HepG2 (cell line): ENCODE results near the gene NKX1-1. TPM values are rescaled to one million over a fixed set of nuclear protein-coding genes. Genes with fewer than 3 reads are reported as not detected.

Experiments
- ATAC-seq: fragments of 200-7000 bp; cut with Tn5 transposase; 3 replicates; pipeline ENCODE4 v1.9.1; 2020; ENCODE audit warnings: mild to moderate bottlenecking, moderate library complexity
- BruUV-seq: library from RNA; stranded (reverse); fragments of 400-500 nt; replicated peaks from 2 replicates; lab custom pipeline; 2021; lab: Mats Ljungman, UMichigan
- CTCF ChIA-PET: fragments of 300-600 bp; formaldehyde crosslinking; extraction: SDS; loops from one replicate; lab custom pipeline; 2021; ENCODE audit warnings: low total read pairs, inconsistent platforms, low intra/inter-chr PET ratio; lab: Yijun Ruan, JAX
- POLR2A ChIA-PET: fragments of 350-600 bp; sonication (Branson Sonifier 250); formaldehyde crosslinking; loops from one replicate; lab custom pipeline; 2020; ENCODE audit warnings: antibody characterized with exemption, inconsistent platforms; lab: Yijun Ruan, JAX
- DNase-seq: peaks from one replicate; pipeline ENCODE4 v3.0.0-alpha.2; 2015; ENCODE audit warnings: low spot score
- FAIRE-seq: peaks from 3 replicates; lab custom pipeline; 2011; peaks lifted over from hg19 to GRCh38; lab: Jason Lieb, UNC
- H2AFZ ChIP-seq: one replicate; pipeline ENCODE4 v1.6.1; 2011; ENCODE audit warnings: low read length, inconsistent platforms
- H3K27ac ChIP-seq: fragments of 300-600 bp; 3 replicates; pipeline ENCODE4 v1.8.0; 2011; ENCODE audit warnings: mixed run types, mild to moderate bottlenecking, mixed read lengths, low read length, inconsistent platforms; ENCODE audit not compliant: insufficient read depth; ENCODE audit errors: extremely low read length
- H3K27me3 ChIP-seq, 2 experiments: fragments of 200-600 bp in 1 of 2; 2 replicates in 1 of 2; 3 replicates in 1 of 2; pipeline versions ENCODE4 v1.6.0 to v1.8.0; 2011; ENCODE audit warnings: low read length in 2 of 2, mild to moderate bottlenecking in 2 of 2, moderate library complexity in 2 of 2, inconsistent platforms in 1 of 2; ENCODE audit not compliant: insufficient read depth in 2 of 2, control insufficient read depth in 1 of 2
- H3K36me3 ChIP-seq, 2 experiments: fragments of 200-600 bp in 1 of 2; replicated peaks in 1 of 2; 2 replicates in 1 of 2; 3 replicates in 1 of 2; pipeline versions ENCODE4 v1.5.1 to v1.8.0; 2011; ENCODE audit warnings: low read length in 2 of 2, inconsistent platforms in 1 of 2; ENCODE audit not compliant: insufficient read depth in 2 of 2, control insufficient read depth in 1 of 2
- H3K4me1 ChIP-seq: 2 replicates; pipeline ENCODE4 v1.5.1; 2012; ENCODE audit warnings: low read length, inconsistent platforms; ENCODE audit not compliant: insufficient read depth
- H3K4me2 ChIP-seq: 2 replicates; pipeline ENCODE4 v1.6.0; 2011; ENCODE audit warnings: low read depth, low read length, inconsistent platforms
- H3K4me3 ChIP-seq, 3 experiments: fragments of 200-600 bp in 1 of 3; sonication (generic), shearing (Covaris generic) in 1 of 3; replicated peaks in 1 of 3; 2 replicates each; pipeline ENCODE4 v1.5.1; 2011 to 2016; ENCODE audit warnings: low read length in 3 of 3, inconsistent platforms in 2 of 3, low read depth in 2 of 3, mild to moderate bottlenecking in 2 of 3, control low read depth in 1 of 3, mixed read lengths in 1 of 3; ENCODE audit not compliant: insufficient read depth in 1 of 3
- H3K79me2 ChIP-seq: one replicate; pipeline ENCODE4 v1.6.1; 2011; ENCODE audit warnings: low read length, inconsistent platforms; ENCODE audit not compliant: insufficient read depth
- H3K9ac ChIP-seq: 2 replicates; pipeline ENCODE4 v1.6.0; 2011; ENCODE audit warnings: mild to moderate bottlenecking, low read depth, low read length, inconsistent platforms; ENCODE audit not compliant: insufficient read depth
- H3K9me3 ChIP-seq: 2 replicates; pipeline ENCODE4 v1.5.1; 2012; ENCODE audit warnings: mild to moderate bottlenecking, low read length
- H4K20me1 ChIP-seq: 2 replicates; pipeline ENCODE4 v1.6.0; 2011; ENCODE audit warnings: inconsistent platforms, mild to moderate bottlenecking, low read length, moderate library complexity; ENCODE audit not compliant: insufficient read depth
- AKAP8 ChIP-seq: sonication (generic); formaldehyde crosslinking; IDR thresholded peaks from 2 replicates; pipeline ENCODE4 v1.5.1; 2020; ENCODE audit warnings: mild to moderate bottlenecking, missing genetic modification reagents
- ATF7 ChIP-seq, 2 experiments: fragments of 450-650 bp in 1 of 2; sonication (generic) in 1 of 2; formaldehyde crosslinking in 1 of 2; IDR thresholded peaks; 2 replicates each; pipeline versions ENCODE4 v1.4.0 to v1.6.1; 2016 to 2020; ENCODE audit warnings: antibody characterized with exemption in 1 of 2, mild to moderate bottlenecking in 1 of 2, missing genetic modification reagents in 1 of 2
- MXI1 ChIP-seq: IDR thresholded peaks from 3 replicates; pipeline ENCODE4 v1.6.1; 2012; ENCODE audit warnings: low read depth, low read length, inconsistent platforms, borderline replicate concordance
- PBX2 ChIP-seq: IDR thresholded peaks from 2 replicates; pipeline ENCODE4 v1.6.1; 2016; ENCODE audit warnings: control low read depth
- TBX3 ChIP-seq: fragments of 450-650 bp; IDR thresholded peaks from 2 replicates; pipeline ENCODE4 v1.6.1; 2017; ENCODE audit warnings: antibody characterized with exemption, mild to moderate bottlenecking, inconsistent platforms, borderline replicate concordance
- THAP8 ChIP-seq: sonication (generic); formaldehyde crosslinking; IDR thresholded peaks from 2 replicates; pipeline ENCODE4 v1.5.1; 2020; ENCODE audit warnings: missing genetic modification reagents, mild to moderate bottlenecking, borderline replicate concordance
- ZNF564 ChIP-seq: sonication (generic); formaldehyde crosslinking; IDR thresholded peaks from 2 replicates; pipeline ENCODE4 v1.8.1; 2023; ENCODE audit warnings: mild to moderate bottlenecking, missing genetic modification reagents
- WGBS: methylation state at CpG from one replicate; pipeline ENCODE4 v1.1.6; 2017; ENCODE audit warnings: low lambda C conversion rate; 5-methylcytosine and 5-hydroxymethylcytosine counted together
- in situ Hi-C: cut with HindIII; loops from 2 replicates; pipeline ENCODE4 v1.10.0; 2017; ENCODE audit warnings: low pct_unique_long_range_greater_than_20kb; ENCODE audit not compliant: extremely low pct_ligation_motif_present
- intact Hi-C: fragments of 100-400 bp; cut with micrococcal nuclease; formaldehyde crosslinking; loops from one replicate; pipeline ENCODE4 v1.10.0; 2022; ENCODE audit not compliant: unreplicated experiment
- polyA plus RNA-seq, 8 experiments: library from polyadenylated mRNA; depleted of rRNA in 3 of 8; stranded (reverse) in 7 of 8; unstranded in 1 of 8; fragments of >200 nt; fragmentation: Illumina TruSeq in 4 of 8; extraction: Trizol in 4 of 8; gene quantifications; 2 replicates each; pipeline versions ENCODE4 v1.2.1 to v1.2.3, GENCODE V29; 2011 to 2016; ENCODE audit warnings: low read depth in 4 of 8, missing spikeins in 1 of 8, mixed read lengths in 1 of 8; ENCODE audit not compliant: insufficient read depth in 1 of 8
- total RNA-seq, 5 experiments: library from RNA; depleted of rRNA; stranded (reverse); fragments of >200 nt; fragmentation: Illumina TruSeq; extraction: Trizol; gene quantifications; 2 replicates each; pipeline ENCODE4 v1.2.3, GENCODE V29; 2016; ENCODE audit warnings: low read depth in 1 of 5
- TF ChIP-seq, protein P1 (sequence below): sonication (generic); formaldehyde crosslinking; IDR thresholded peaks from 2 replicates; pipeline ENCODE4 v1.8.1; 2023; ENCODE audit warnings: mild to moderate bottlenecking, missing genetic modification reagents, borderline replicate concordance

Gene NKX1-1
- total and polyA plus RNA-seq, 2 of the 13 experiments (the other 11 are each of a cell fraction or from before 2014, with no cell fraction given), result not detected

DNA sequence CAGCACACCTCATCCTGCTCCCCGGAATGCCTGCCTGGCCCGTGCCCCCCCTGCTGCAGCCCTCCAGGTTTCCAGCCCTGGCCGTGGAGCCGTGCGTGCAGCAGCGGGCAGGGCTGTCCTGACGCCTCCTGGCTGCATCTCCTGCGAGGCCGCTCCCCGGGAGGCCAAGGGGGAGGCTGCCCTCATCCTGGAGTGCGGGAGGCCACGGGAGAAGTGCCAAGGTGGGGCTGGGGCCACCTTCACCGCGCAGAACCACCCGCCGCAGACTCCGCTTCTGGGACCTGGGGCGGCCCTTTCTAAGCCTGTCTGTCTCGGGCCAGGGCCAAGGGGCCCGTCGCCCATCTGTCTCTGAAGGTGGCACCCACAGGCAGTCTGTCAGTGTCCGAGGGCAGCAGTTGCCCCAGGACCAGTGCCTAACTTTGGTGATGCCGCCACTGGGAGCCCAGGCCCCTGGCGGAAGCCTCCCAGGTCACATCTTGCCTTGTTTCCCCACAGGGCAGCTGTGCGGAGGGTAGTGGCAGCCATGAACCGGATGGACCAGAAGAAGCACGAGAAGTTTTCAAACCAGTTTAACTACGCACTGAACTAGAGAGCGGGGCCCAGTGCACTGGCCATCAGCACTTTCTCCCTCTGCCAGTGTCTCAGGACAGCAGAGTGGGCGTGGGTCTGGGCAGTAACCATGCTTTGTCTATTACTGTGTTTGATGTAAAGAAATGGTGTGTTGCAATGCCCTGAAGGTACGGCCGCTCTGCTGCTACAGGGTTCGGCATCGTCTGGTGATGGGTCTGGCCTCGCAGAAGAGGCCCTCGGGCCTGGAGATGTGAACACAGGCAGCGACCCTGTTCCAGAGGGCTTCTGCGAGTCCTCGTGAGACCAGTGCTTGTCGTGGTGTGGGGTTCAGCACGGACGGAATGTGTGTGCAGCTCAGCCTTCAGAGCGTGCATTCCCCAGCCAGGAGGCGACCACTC lies 20.6 kb downstream of the NKX1-1 start:
- in situ Hi-C loops, result no loop called here
- no peaks in the 10 kb centered on the region for H4K20me1 ChIP-seq
- no peaks in the 10 kb centered on the region for H3K4me1 ChIP-seq
- no peak overlapping the region for H2AFZ ChIP-seq
- H3K4me3 ChIP-seq, result no peak overlapping the region
- H3K36me3 ChIP-seq, result peaks cover 2 to 11% of the 10 kb centered on the region in 2 experiments; a peak in 4 of 5 replicates
- WGBS, result 95% methylated on average over 8 of the region's 44 CpGs
- H3K4me2 ChIP-seq, result no peak overlapping the region
- CTCF ChIA-PET, result no interaction called here
- no TSS peak for BruUV-seq
- H3K27me3 ChIP-seq, result no peaks in the 10 kb centered on the region
- no peak for ATAC-seq
- no peaks in the 10 kb centered on the region for H3K79me2 ChIP-seq
- POLR2A ChIA-PET, result no interaction called here
- no peak for FAIRE-seq
- TF ChIP-seq ZNF564 (CRISPR knock-in tag) (no peak), AKAP8 (CRISPR knock-in tag) (no peak), MXI1 (no peak), THAP8 (CRISPR knock-in tag) (no peak)
- H3K27ac ChIP-seq, result no peak overlapping the region
- no peak for DNase-seq
- H3K9ac ChIP-seq, result no peak overlapping the region
- no peaks in the 10 kb centered on the region for H3K9me3 ChIP-seq
- intact Hi-C loops, result no loop called here

DNA sequence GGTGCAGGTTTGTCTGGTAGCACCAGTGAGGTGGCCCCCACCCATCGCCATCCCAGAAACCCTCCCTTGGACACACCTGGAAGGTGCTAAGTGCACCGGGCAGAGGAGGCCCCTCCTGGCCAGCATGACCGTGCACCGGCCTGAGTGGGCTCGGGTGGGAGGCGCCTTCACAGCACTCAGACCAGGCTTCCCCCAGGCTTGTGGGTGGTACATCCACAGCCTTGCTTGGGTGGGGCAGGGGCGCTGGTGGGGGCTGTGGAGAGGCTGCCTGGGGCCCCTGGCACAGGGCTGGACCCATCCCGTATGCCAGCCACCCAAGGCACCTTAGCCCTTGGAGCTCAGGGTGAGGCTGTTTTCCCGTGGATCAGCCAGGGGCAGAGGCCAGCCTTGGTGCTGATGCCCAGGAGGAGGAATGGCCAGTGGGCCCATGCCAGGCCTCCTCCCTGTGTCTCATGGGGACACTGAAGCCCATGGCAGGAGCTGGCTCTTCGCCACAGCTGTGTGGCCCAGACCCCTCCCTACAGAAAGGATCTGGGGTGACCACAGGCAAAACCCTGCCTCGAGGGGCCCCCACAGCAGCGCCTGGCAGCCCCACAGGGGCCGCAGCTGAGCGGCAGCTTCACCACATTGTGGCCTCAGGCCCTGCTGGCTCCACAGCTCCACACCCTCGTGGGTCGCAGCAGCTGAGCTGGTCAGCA lies 21.4 kb downstream of the NKX1-1 start:
- H2AFZ ChIP-seq, result no peak overlapping the region
- ATAC-seq (no peak), FAIRE-seq (no peak), DNase-seq (no peak)
- H3K4me3 ChIP-seq, result no peak overlapping the region
- CTCF ChIA-PET, result no interaction called here
- no peak overlapping the region for H3K4me2 ChIP-seq
- no peaks in the 10 kb centered on the region for H3K9me3 ChIP-seq
- H3K4me1 ChIP-seq, result no peaks in the 10 kb centered on the region
- H3K79me2 ChIP-seq, result no peaks in the 10 kb centered on the region
- H3K27ac ChIP-seq, result no peak overlapping the region
- H3K27me3 ChIP-seq, result no peaks in the 10 kb centered on the region
- BruUV-seq, result no TSS peak
- POLR2A ChIA-PET, result no interaction called here
- no peak overlapping the region for H3K9ac ChIP-seq
- peaks cover 2 to 11% of the 10 kb centered on the region in 2 experiments; a peak in 4 of 5 replicates for H3K36me3 ChIP-seq
- intact Hi-C loops (no loop called here), in situ Hi-C loops (no loop called here)
- WGBS, result 100% methylated on average over 2 of the region's 16 CpGs
- no peaks in the 10 kb centered on the region for H4K20me1 ChIP-seq
- TF ChIP-seq PBX2 (CRISPR knock-in tag) (no peak), ATF7 (IDR thresholded peaks at IDR 0.05) (no peak), ATF7 (CRISPR knock-in tag; IDR thresholded peaks at IDR 0.05) (no peak), TBX3 (no peak)
- TF ChIP-seq, protein P1, sequence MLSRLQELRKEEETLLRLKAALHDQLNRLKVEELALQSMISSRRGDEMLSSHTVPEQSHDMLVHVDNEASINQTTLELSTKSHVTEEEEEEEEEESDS (CRISPR knock-in tag), result no peak
